Endometrial microvascular endothelial cells (primary cell): ENCODE measurements around the gene SAT1. TPM values are rescaled to one million over a fixed set of nuclear protein-coding genes. Genes with fewer than 3 reads are reported as not detected.

ENCODE experiments used
- in situ Hi-C: cut with HindIII; loops from 2 replicates; pipeline ENCODE4 v1.10.0; 2017; ENCODE audit warnings: low sequenced_read_pairs, low pct_unique_long_range_greater_than_20kb; ENCODE audit errors: inconsistent ontology term
- total RNA-seq: library from RNA; depleted of rRNA; stranded (reverse); fragments of >200 nt; gene quantifications from one replicate; pipeline ENCODE4 v1.2.3, GENCODE V29; 2015; ENCODE audit errors: inconsistent ontology term

Gene SAT1
- total RNA-seq, 1 donor from 2014 or later = 74.1 TPM

DNA sequence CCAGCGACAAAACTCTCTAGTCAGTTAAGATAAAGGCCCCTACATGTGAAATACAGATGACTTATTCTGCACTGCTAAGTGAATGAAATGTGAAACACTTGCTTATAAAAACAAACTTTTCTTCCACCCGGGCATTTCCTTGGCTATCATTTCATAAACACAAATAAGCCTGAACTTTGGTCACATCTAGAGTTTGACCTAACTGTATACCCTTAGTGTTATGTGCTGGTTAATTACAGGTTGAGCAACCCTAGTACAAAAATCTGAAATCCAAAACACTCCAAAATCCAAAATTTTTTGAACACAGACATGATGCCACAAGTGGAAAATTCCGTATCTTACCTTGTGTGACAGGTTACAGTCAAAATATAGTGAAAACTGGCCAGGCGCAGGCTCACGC is 45.9 kb downstream of the SAT1 start:
- in situ Hi-C loops = no loop called here

DNA sequence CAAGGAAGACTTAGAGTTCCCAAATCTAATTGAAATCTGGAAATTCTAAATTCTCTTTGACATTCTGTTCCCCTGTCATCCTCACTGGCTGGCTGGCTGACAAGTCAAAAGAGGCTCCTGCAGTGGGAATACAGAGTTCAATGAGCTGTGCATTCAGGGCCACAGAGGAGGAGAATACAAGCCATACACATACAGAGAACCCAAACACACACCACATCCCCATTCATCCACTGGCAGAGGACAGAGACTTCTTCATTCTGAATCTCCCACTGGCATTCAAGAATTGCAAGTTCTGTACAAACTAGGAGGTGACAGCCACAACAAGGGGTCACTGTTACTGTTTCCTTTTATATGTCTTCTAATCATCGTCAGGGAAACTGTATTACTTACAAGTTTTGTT is 49.7 kb downstream of the SAT1 start:
- in situ Hi-C loops = no loop called here

Other genes with a start within 250 kb of the SAT1 start
- gene PRDX4, start 115.7 kb upstream of the SAT1 start, total RNA-seq = 320 TPM
- 99.5 TPM for gene ACOT9, start 39.9 kb upstream of the SAT1 start, total RNA-seq
- 16.1 TPM for gene APOO, start 124.8 kb downstream of the SAT1 start, total RNA-seq
- not detected for gene CXorf58, start 124.8 kb downstream of the SAT1 start, total RNA-seq
- gene KLHL15, start 244.0 kb downstream of the SAT1 start, total RNA-seq = 2.6 TPM